ENCODE measurements around the gene FFAR3.
A peak's percentile ranks its signal among the peaks of the same experiment; 100 is the strongest.
"Not testable (repeated sequence)": the region's sequence is repeated elsewhere in the genome, so short reads cannot be mapped to it uniquely, and the experiment has no call there.

The FFAR3 gene

DNA sequence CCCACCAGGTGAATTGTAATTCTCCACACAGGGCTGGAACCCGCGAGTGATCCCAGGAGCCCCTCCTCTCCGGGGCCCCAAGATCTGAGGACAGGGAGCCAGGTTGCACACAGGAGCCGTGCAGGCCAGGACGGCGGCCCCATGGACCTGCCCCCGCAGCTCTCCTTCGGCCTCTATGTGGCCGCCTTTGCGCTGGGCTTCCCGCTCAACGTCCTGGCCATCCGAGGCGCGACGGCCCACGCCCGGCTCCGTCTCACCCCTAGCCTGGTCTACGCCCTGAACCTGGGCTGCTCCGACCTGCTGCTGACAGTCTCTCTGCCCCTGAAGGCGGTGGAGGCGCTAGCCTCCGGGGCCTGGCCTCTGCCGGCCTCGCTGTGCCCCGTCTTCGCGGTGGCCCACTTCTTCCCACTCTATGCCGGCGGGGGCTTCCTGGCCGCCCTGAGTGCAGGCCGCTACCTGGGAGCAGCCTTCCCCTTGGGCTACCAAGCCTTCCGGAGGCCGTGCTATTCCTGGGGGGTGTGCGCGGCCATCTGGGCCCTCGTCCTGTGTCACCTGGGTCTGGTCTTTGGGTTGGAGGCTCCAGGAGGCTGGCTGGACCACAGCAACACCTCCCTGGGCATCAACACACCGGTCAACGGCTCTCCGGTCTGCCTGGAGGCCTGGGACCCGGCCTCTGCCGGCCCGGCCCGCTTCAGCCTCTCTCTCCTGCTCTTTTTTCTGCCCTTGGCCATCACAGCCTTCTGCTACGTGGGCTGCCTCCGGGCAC lies 6.7 kb upstream of the FFAR3 start:
- DNase-seq, result no peak

DNA sequence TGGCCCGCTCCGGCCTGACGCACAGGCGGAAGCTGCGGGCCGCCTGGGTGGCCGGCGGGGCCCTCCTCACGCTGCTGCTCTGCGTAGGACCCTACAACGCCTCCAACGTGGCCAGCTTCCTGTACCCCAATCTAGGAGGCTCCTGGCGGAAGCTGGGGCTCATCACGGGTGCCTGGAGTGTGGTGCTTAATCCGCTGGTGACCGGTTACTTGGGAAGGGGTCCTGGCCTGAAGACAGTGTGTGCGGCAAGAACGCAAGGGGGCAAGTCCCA lies 6.1 kb upstream of the FFAR3 start:
- DNase-seq, result no peak

DNA sequence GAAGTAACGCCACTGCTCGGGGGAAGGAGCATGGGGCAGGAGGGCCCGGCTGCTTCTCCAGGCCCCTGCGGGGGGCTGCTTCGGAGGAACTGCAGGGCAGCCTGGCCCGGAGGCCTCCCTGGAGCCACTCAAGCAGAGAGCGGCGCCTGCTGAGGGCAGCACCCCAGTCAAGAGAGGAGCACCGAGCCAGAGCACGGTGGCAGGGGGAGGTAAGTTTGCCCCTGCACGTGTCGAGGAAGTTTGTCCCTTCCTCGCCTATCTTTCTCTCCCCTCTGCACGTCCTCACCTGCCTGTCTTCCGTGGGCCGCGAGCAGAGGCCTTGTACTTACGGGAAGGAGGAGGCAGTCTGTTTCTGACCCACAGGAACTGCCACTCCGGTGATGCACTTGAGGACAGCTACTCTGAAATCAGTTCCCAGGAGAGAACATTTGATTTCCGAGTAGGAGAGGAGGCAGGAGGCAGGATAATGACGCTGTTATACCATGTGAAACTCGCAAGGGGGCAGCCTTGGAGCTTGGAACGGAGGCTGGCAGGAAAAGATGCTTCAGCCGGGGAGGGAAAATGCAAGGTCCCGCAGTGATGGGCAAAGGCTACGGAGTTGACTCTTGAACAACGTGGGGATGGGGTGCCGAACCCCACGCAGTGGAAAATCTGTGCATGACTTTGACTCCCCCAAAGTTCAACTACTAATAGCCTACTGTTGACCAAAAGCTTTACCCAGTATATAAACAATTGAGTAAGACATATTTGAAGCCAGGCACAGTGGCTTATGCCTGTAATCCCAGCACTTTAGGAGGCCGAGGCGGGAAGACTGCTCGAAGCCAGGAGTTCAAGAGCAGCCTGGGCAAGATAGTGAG lies 5.6 kb upstream of the FFAR3 start:
- DNase-seq, result peak; percentile 48

GRCh38 chr19:35353635-35354034 lies 4.6 kb upstream of the FFAR3 start:
- DNase-seq, result no peak

- no peak for DNase-seq
These were observed 3.4 kb upstream of the FFAR3 start for GRCh38 chr19:35354898-35355297.

GRCh38 chr19:35355791-35356460 lies 2.3 kb upstream of the FFAR3 start:
- no peak for DNase-seq

- not testable (repeated sequence) for DNase-seq
These were observed 574 bp downstream of the FFAR3 start for GRCh38 chr19:35358834-35359233.

DNA sequence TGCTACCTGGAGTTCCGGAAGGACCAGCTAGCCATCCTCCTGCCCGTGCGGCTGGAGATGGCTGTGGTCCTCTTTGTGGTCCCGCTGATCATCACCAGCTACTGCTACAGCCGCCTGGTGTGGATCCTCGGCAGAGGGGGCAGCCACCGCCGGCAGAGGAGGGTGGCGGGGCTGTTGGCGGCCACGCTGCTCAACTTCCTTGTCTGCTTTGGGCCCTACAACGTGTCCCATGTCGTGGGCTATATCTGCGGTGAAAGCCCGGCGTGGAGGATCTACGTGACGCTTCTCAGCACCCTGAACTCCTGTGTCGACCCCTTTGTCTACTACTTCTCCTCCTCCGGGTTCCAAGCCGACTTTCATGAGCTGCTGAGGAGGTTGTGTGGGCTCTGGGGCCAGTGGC lies 1.1 kb downstream of the FFAR3 start:
- not testable (repeated sequence) for DNase-seq

GRCh38 chr19:35360081-35360480 lies 1.8 kb downstream of the FFAR3 start:
- DNase-seq, result not testable (repeated sequence)

GRCh38 chr19:35360880-35361420 lies 2.7 kb downstream of the FFAR3 start:
- no peak for DNase-seq

GRCh38 chr19:35362261-35363000 lies 4.2 kb downstream of the FFAR3 start:
- DNase-seq, result no peak

- DNase-seq, result no peak
These were observed 4.8 kb downstream of the FFAR3 start for GRCh38 chr19:35363001-35363590.

- no peak for DNase-seq
These were observed 5.6 kb downstream of the FFAR3 start for GRCh38 chr19:35363711-35364425.

- DNase-seq, result no peak
These were observed 7.0 kb downstream of the FFAR3 start for GRCh38 chr19:35365303-35365702.

GRCh38 chr19:35368378-35368777 lies 10.1 kb downstream of the FFAR3 start:
- DNase-seq, result no peak

DNA sequence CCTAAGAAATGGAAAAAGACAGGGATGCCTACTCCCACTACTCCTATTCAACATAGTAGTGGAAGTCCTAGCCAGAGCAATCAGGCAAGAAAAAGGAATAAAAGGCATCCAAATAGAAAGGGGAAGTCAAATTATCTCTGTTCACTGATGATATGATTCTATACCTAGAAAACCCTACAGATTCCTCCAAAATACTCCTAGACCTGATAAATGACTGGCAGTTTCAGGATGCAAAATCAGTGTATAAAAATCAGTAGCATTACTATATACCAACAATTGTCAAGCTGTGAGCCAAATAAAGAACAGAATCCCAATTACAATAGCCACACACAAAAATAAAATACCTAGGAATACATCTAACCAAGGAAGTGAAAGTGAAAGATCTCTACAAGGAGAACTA lies 11.3 kb downstream of the FFAR3 start:
- no peak for DNase-seq

- no peak for DNase-seq
These were observed 12.5 kb downstream of the FFAR3 start, which contains the start of gene GPR42 for GRCh38 chr19:35370722-35371121. Gene GPR42, plus strand, starts transcription at chr19:35371068. Its CDS starts 292 bp downstream, at chr19:35371360.

DNA sequence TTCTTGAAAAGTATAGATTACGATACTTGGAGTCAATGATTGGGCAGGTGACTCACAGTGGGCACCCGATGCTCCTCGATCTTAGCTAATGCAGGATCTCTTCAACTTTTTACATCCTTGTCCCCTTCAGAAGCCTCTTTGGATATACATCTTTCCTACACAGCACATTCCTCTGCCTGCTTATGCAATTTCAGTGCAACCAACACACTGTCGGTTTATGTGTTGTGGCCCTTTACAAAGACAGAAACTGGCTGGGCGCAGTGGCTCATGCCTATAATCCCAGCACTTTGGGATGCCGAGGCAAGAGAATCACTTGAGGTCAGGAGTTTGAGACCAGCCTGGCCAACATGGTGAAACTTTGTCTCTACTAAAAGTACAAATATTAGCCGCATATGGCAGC lies 15.2 kb downstream of the FFAR3 start:
- DNase-seq, result no peak

DNA sequence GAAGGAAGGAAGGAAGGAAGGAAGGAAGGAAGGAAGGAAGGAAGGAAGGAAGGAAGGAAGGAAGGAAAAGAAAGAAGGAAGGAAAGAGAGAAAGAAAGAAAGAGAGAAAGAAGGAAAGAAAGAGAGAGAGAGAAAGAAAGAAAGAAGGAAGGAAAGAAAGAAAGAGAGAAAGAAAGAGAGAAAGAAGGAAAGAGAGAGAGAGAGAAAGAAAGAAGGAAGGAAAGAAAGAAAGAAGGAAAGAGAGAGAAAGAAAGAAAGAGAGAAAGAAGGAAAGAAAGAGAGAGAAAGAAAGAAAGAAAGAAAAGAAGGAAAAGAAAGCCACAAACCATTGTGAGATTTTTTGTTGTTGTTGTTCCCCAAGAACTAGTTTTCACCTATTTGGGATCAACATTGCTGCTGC lies 15.8 kb downstream of the FFAR3 start:
- DNase-seq, result not testable (repeated sequence)

DNA sequence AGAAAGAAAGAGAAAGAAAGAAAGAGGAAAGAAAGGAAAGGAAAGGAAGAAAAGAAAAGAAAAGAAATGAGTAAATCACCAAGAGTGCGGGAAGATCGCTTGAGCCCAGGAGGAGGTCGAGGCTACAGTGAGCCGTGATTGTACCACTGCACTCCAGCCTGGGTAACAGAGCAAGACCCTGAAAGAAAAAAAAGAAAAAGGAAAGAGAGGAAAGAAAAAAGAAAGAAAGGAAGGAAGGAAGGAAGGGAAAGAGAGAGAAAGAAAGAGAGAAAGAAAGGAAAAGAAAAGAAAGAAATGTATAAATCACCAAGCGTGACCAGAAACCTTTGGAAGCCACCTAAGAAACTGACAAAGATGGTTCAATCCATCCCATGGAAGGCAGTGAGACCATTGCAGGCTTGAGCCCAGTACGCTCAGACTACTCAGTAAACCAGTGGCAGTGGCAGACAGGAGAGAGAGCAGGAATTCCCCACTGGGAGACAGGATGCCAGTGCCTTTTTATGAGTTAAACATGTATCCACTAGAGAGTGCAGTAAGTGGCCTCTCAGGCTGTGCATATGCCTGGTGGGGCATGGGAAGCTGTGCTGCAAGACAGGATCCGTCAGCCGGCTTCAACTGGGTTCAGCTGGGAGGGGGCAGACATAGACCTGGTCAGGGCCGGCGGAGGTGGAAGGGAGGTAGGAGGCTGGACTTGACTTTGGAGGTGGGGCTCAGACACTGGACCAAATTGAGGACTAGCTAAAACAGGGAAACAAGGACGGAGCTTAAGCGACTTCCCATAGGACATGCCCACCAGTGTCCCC lies 17.4 kb downstream of the FFAR3 start:
- DNase-seq, result no peak

DNA sequence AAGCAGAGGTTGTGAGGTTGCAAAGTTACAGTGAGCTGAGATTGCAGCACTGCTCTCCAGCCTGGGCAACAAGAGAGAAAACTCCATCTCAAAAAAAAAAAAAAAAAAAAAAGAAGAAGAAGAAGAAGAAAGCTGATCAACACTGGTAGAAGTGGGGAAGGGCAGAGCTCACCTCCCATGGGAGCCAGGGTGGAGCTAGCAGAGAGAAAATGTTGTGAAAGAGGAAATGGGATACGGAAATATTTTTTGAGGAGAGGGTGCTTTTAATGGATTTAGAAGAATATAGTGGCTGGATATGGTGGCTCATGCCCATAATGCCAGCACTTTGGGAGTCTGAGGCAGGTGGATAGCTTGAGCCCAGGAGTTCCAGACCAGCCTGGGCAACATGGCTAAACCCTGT lies 19.4 kb downstream of the FFAR3 start:
- DNase-seq, result no peak
